Adipocyte (in vitro differentiated cells): ENCODE results near the gene PRDX6.
"Not testable (repeated sequence)": the region's sequence is repeated elsewhere in the genome, so short reads cannot be mapped to it uniquely, and the experiment has no call there.

ENCODE experiments used
- DNase-seq: peaks from one replicate; pipeline ENCODE4 v3.0.0-alpha.2; 2015; ENCODE audit warnings: low read depth
- H3K27me3 ChIP-seq: replicated peaks from 2 replicates; pipeline ENCODE4 v1.7.0; 2013; ENCODE audit warnings: mild to moderate bottlenecking, low read length, moderate library complexity; ENCODE audit not compliant: control insufficient read depth, insufficient read depth
- H3K36me3 ChIP-seq: 2 replicates; pipeline ENCODE4 v1.7.0; 2013; ENCODE audit warnings: low read length, mild to moderate bottlenecking, moderate library complexity; ENCODE audit not compliant: control insufficient read depth, insufficient read depth, severe bottlenecking
- H3K4me1 ChIP-seq: 2 replicates; pipeline ENCODE4 v1.7.0; 2013; ENCODE audit warnings: mild to moderate bottlenecking, low read length, moderate library complexity; ENCODE audit not compliant: control insufficient read depth, insufficient read depth
- H3K4me3 ChIP-seq: 2 replicates; pipeline ENCODE4 v1.7.0; 2013; ENCODE audit warnings: mild to moderate bottlenecking, low read length, moderate library complexity
- H3K9ac ChIP-seq: 2 replicates; pipeline ENCODE4 v1.7.0; 2013; ENCODE audit warnings: mild to moderate bottlenecking, low read length, moderate library complexity
- H3K9me3 ChIP-seq: 2 replicates; pipeline ENCODE4 v1.7.0; 2013; ENCODE audit warnings: mild to moderate bottlenecking, low read length, moderate library complexity; ENCODE audit not compliant: control insufficient read depth

Gene PRDX6

GRCh38 chr1:173502104-173502503 lies 25.0 kb downstream of the PRDX6 start:
- peaks cover 20% of the 10 kb centered on the region for H3K4me1 ChIP-seq
- H3K9me3 ChIP-seq: peaks cover 1% of the 10 kb centered on the region
- no peak overlapping the region for H3K4me3 ChIP-seq
- H3K36me3 ChIP-seq: no peaks in the 10 kb centered on the region
- no peaks in the 10 kb centered on the region for H3K27me3 ChIP-seq
- no peak for DNase-seq
- no peak overlapping the region for H3K9ac ChIP-seq

GRCh38 chr1:173503391-173503790 lies 26.3 kb downstream of the PRDX6 start:
- Histone ChIP-seq H3K36me3 (no peaks in the 10 kb centered on the region), H3K4me3 (peak overlapping the region; percentile 35), H3K4me1 (peaks cover 29% of the 10 kb centered on the region), H3K9ac (peak overlapping the region; percentile 66), H3K27me3 (no peaks in the 10 kb centered on the region), H3K9me3 (no peaks in the 10 kb centered on the region)
- DNase-seq: peak; percentile 23

GRCh38 chr1:173504268-173504667 lies 27.1 kb downstream of the PRDX6 start:
- Histone ChIP-seq H3K9me3 (no peaks in the 10 kb centered on the region), H3K9ac (peak overlapping the region; percentile 66), H3K36me3 (no peaks in the 10 kb centered on the region), H3K4me3 (no peak overlapping the region), H3K4me1 (peaks cover 29% of the 10 kb centered on the region), H3K27me3 (no peaks in the 10 kb centered on the region)
- DNase-seq: no peak

- Histone ChIP-seq H3K9ac (no peak overlapping the region), H3K4me3 (no peak overlapping the region), H3K4me1 (peaks cover 29% of the 10 kb centered on the region), H3K36me3 (no peaks in the 10 kb centered on the region), H3K9me3 (no peaks in the 10 kb centered on the region), H3K27me3 (no peaks in the 10 kb centered on the region)
- DNase-seq: no peak
Observed at GRCh38 chr1:173505391-173505790, 28.3 kb downstream of the PRDX6 start.

- Histone ChIP-seq H3K9me3 (no peaks in the 10 kb centered on the region), H3K27me3 (no peaks in the 10 kb centered on the region), H3K9ac (peak overlapping the region; percentile 58), H3K4me1 (peaks cover 29% of the 10 kb centered on the region), H3K4me3 (no peak overlapping the region), H3K36me3 (no peaks in the 10 kb centered on the region)
- DNase-seq: no peak
Observed at GRCh38 chr1:173506437-173506836, 29.3 kb downstream of the PRDX6 start.

GRCh38 chr1:173507205-173507846 lies 30.2 kb downstream of the PRDX6 start:
- peak overlapping the region; percentile 58 for H3K9ac ChIP-seq
- H3K9me3 ChIP-seq: no peaks in the 10 kb centered on the region
- peaks cover 29% of the 10 kb centered on the region for H3K4me1 ChIP-seq
- peak; percentile 74 for DNase-seq
- H3K36me3 ChIP-seq: no peaks in the 10 kb centered on the region
- peak overlapping the region; percentile 11 for H3K4me3 ChIP-seq
- H3K27me3 ChIP-seq: no peaks in the 10 kb centered on the region

- no peak for DNase-seq
- H3K9me3 ChIP-seq: no peaks in the 10 kb centered on the region
Observed at GRCh38 chr1:173507847-173508209, 30.7 kb downstream of the PRDX6 start.

GRCh38 chr1:173508541-173508940 lies 31.4 kb downstream of the PRDX6 start:
- no peaks in the 10 kb centered on the region for H3K27me3 ChIP-seq
- H3K4me3 ChIP-seq: no peak overlapping the region
- H3K9ac ChIP-seq: no peak overlapping the region
- H3K36me3 ChIP-seq: no peaks in the 10 kb centered on the region
- peaks cover 29% of the 10 kb centered on the region for H3K4me1 ChIP-seq
- no peaks in the 10 kb centered on the region for H3K9me3 ChIP-seq
- DNase-seq: no peak

More at GRCh38 chr1:173507847-173508209, 30.7 kb downstream of the PRDX6 start:
- Histone ChIP-seq H3K4me1 (peaks cover 29% of the 10 kb centered on the region), H3K4me3 (no peak overlapping the region), H3K36me3 (no peaks in the 10 kb centered on the region), H3K9ac (no peak overlapping the region), H3K27me3 (no peaks in the 10 kb centered on the region)

- DNase-seq: no peak
- H3K36me3 ChIP-seq: no peaks in the 10 kb centered on the region
- H3K4me1 ChIP-seq: peaks cover 18% of the 10 kb centered on the region
- peaks cover 2% of the 10 kb centered on the region for H3K9me3 ChIP-seq
- H3K9ac ChIP-seq: no peak overlapping the region
- no peaks in the 10 kb centered on the region for H3K27me3 ChIP-seq
- no peak overlapping the region for H3K4me3 ChIP-seq
Observed at GRCh38 chr1:173509797-173510196, 32.7 kb downstream of the PRDX6 start.

GRCh38 chr1:173514503-173514902 lies 37.4 kb downstream of the PRDX6 start:
- H3K27me3 ChIP-seq, H3K9me3 ChIP-seq, H3K36me3 ChIP-seq, H3K4me3 ChIP-seq, H3K4me1 ChIP-seq, H3K9ac ChIP-seq, DNase-seq: not testable (repeated sequence)

- H3K9ac ChIP-seq: no peak overlapping the region
- no peak overlapping the region for H3K4me3 ChIP-seq
- H3K27me3 ChIP-seq: no peaks in the 10 kb centered on the region
- no peak for DNase-seq
- H3K36me3 ChIP-seq: no peaks in the 10 kb centered on the region
- H3K9me3 ChIP-seq: no peaks in the 10 kb centered on the region
- peaks cover 14% of the 10 kb centered on the region for H3K4me1 ChIP-seq
Observed at GRCh38 chr1:173520799-173521198, 43.7 kb downstream of the PRDX6 start.

GRCh38 chr1:173523329-173523728 lies 46.2 kb downstream of the PRDX6 start:
- H3K9me3 ChIP-seq: no peaks in the 10 kb centered on the region
- no peak overlapping the region for H3K9ac ChIP-seq
- H3K4me3 ChIP-seq: no peak overlapping the region
- H3K36me3 ChIP-seq: no peaks in the 10 kb centered on the region
- peaks cover 38% of the 10 kb centered on the region for H3K4me1 ChIP-seq
- no peak for DNase-seq
- H3K27me3 ChIP-seq: no peaks in the 10 kb centered on the region
